Effector CD8-positive, alpha-beta T cell (primary cell): ENCODE results near the gene EHBP1L1.
"Not testable (repeated sequence)": the region's sequence is repeated elsewhere in the genome, so short reads cannot be mapped to it uniquely, and the experiment has no call there.

ENCODE experiments used
- DNase-seq: peaks from one replicate; lab custom pipeline; 2025; lab: John Stamatoyannopoulos, UW

Gene EHBP1L1

GRCh38 chr11:65560555-65561418 is 15.1 kb upstream of the EHBP1L1 start:
- no peak for DNase-seq

- DNase-seq, result no peak
Measured at GRCh38 chr11:65562020-65562419, 13.8 kb upstream of the EHBP1L1 start.

GRCh38 chr11:65562788-65563187 is 13.1 kb upstream of the EHBP1L1 start:
- no peak for DNase-seq

- no peak for DNase-seq
Measured at GRCh38 chr11:65563601-65564000, 12.3 kb upstream of the EHBP1L1 start.

GRCh38 chr11:65564879-65565559 is 10.8 kb upstream of the EHBP1L1 start:
- not testable (repeated sequence) for DNase-seq

- DNase-seq, result no peak
Measured at GRCh38 chr11:65565624-65566453, 10.0 kb upstream of the EHBP1L1 start.

DNA sequence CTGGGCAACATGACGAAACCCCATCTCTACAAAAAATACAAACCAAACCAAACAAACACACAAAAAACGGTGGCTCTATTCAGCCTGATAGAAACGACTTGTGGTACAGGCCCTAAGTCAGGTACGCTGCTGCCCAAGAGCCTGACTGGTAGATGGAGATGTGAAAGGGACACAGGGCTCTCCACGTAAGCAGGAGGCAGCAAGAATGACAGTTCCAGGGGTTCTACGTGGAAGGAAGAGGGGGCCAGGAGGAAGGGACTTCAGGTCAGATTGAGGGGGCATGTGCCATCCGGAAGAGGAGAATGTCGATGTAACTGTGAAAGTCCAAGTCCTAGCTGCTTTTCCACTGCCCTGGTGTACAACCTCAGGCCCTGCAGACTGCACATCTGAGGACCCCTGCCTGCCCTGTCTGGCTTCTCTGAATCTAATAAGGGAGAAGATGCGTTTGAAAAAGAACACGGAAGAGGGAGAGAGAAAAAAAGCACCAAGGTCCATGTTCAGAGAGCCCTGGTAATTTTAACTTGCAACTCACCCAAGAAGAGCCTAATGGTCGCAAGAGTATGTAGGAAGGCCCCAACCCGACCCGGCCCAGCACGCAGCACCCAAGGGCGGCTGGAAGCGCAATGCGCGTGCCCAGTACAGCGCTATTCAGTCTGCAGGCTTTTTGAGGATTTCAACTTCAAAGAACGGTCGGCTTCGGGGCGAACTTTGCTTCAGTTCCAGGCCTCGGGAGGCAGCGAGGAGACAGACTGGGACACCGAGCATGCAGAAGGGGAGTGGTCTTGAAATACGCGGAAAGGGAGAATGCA is 6.5 kb upstream of the EHBP1L1 start:
- DNase-seq, result no peak

DNA sequence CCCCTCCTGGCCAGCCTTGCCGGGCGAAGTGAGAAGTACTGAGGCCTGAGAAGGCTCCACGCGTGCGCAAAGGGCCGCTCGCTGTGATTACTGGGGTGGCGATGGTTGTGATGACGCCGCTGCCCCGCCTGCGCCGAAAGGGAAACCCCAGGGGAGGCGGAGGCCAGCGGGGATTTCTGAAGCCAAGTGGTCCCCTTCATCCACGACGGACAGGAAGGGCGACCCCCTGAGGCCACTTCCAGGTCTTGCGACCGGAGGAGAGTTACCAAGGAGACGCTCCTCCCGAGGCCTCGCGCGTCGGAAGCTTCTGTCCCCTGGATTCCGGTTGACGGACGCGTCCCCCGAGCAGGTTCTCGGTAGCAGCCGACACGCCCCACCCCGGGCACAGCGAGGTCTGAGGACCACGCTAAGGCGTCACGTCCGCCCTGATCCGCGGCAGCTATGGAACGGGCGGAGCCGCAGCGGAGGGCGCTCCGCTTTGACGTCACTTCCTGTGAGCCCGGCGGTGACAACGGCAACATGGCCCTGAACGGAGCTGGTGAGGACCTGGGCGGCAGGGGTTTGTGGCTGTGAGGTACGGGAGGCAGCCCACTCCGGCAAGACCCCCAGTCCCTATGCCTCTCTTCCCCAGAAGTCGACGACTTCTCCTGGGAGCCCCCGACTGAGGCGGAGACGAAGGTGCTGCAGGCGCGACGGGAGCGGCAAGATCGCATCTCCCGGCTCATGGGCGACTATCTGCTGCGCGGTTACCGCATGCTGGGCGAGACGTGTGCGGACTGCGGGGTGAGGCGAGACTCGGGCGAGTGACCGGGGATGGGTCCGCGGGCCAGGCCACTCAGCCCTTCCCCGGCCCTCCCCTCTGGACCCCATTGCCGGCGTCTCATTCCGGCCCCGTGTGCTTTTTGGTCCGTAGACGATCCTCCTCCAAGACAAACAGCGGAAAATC is 5.6 kb upstream of the EHBP1L1 start, which contains the start of gene ZNRD2:
TSS of gene ZNRD2 (plus strand) at position 505 of the 946 bp plus-strand sequence. CDS start at position 520, 15 bp downstream.
- DNase-seq, result peak; percentile 97

- no peak for DNase-seq
Measured at GRCh38 chr11:65571420-65571819, 4.4 kb upstream of the EHBP1L1 start.

- DNase-seq, result no peak
Measured at GRCh38 chr11:65571940-65572339, 3.9 kb upstream of the EHBP1L1 start.

- peak; percentile 76 for DNase-seq
Measured at GRCh38 chr11:65572356-65573051, 3.3 kb upstream of the EHBP1L1 start, which contains the start of gene FAM89B. FAM89B (plus strand) TSS chr11:65572538; CDS start chr11:65572670, 132 bp downstream.

DNA sequence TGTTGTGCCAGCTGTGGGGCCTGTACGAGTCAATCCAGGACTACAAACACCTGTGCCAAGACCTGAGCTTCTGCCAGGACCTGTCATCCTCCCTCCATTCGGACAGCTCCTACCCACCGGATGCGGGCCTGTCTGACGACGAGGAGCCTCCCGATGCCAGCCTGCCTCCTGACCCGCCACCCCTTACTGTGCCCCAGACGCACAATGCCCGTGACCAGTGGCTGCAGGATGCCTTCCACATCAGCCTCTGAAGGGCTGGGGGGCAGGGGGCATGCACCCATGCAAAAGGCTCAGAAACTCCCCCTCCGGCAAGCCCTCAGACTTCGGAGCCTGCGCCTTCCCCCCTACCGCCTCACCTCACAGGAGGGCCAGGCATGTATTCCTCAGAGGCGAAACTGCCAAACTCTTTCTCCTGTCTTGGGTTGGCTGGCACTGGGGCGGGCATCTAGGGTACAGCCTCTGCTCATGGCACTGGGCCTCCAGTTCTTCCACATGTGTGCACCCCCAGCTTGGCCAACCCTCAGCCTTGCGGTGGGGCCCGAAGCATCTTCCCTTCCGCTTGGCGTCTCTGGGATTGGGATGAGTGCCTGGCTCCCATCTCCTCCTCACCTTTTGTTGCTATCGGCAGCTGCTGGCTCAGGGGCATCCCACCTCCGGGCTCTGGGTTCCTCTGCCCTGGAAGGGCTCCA is 2.3 kb upstream of the EHBP1L1 start:
- no peak for DNase-seq

GRCh38 chr11:65574109-65574810 is 1.6 kb upstream of the EHBP1L1 start:
- DNase-seq, result peak; percentile 79

DNA sequence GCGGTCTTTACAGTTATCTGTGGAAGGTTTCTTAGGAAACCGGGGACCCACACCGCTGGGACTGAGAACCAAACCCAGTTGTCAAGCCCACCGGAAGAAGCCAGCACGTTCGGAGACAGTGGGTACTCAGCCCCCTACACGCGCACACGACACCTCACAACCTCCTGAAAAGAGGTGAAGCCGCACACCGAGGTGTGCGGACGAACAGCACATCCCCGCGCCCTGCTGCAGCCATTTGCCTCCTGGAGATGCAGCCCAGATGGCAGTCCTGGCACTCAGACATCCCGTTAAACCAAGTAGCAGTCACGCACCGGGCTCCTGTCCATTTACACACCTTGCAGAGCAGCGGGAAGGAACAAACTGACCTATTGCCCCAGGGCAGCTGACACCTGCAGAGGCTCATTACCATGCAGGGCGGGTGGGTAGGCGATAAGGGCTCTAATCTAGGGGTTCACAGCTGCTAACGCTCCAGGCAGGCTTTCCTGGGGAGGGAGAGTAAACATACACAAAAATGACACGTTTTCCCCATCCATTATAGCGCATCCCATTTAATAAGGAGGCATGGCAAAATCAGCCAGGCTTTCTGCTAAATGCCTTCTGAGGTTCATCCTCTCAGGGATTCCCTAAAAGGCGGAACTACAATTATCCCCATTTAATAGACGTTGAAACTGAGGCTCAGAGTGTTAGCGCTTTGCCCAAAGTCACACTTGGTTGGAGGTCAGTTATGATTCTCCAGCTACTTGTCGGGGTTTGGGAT is 864 bp upstream of the EHBP1L1 start:
- DNase-seq, result no peak

DNA sequence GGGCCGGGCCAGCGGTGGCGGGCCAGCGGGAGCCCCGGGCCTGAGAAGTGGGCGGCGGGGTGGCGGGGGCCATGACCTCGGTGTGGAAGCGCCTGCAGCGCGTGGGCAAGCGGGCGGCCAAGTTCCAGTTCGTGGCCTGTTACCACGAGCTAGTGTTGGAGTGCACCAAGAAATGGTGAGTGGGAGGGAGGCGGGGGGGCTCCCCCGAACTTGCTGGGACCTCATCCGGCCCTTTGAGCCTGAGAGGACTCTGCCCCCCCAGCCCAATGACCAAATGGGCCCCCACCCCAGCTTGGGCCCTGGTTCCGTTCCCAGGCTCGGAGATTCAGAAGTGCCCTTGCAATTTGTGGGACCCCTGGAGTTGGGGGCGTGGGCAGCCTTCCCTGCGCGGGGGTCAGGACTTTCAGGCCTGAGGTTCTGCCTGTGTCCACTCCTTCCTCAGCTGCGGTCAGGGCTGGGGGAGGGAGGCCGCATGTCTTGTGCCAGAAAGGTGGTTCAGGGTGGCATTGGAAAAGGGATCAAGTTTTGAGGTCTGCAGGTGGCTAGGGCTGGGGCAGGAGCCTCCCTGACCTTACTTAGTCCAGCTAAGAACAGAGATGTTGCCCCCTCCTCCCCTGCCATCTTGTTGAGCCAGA is 496 bp downstream of the EHBP1L1 start:
- no peak for DNase-seq

- DNase-seq, result no peak
Measured at GRCh38 chr11:65576867-65577755, 1.3 kb downstream of the EHBP1L1 start.
